Hepatocyte (in vitro differentiated cells): ENCODE results near the gene MCF2L. TPM values are rescaled to one million over a fixed set of nuclear protein-coding genes. Genes with fewer than 3 reads are reported as not detected.

Experiments used
- DNase-seq: peaks from one replicate; pipeline ENCODE4 v3.0.0-alpha.2; 2016; ENCODE audit warnings: low spot score
- H2AFZ ChIP-seq: fragments of 200-600 bp; sonication (generic); 2 replicates; pipeline ENCODE4 v1.6.0; 2016; ENCODE audit warnings: antibody characterized with exemption, mild to moderate bottlenecking
- H3K27ac ChIP-seq: fragments of 200-600 bp; sonication (generic); 2 replicates; pipeline ENCODE4 v1.5.1; 2016; ENCODE audit warnings: mild to moderate bottlenecking
- H3K27me3 ChIP-seq: fragments of 200-600 bp; sonication (generic); 2 replicates; pipeline ENCODE4 v1.6.1; 2016
- H3K36me3 ChIP-seq: fragments of 200-600 bp; sonication (generic); replicated peaks from 2 replicates; pipeline ENCODE4 v1.5.1; 2016; ENCODE audit warnings: low read depth; ENCODE audit not compliant: insufficient read depth
- H3K4me1 ChIP-seq: fragments of 200-600 bp; sonication (generic); 2 replicates; pipeline ENCODE4 v1.5.1; 2016; ENCODE audit warnings: mild to moderate bottlenecking, moderate library complexity; ENCODE audit not compliant: insufficient read depth
- H3K4me2 ChIP-seq: fragments of 200-600 bp; sonication (generic); 2 replicates; pipeline ENCODE4 v1.6.0; 2016
- H3K4me3 ChIP-seq: fragments of 200-600 bp; sonication (generic); 2 replicates; pipeline ENCODE4 v1.5.1; 2016; ENCODE audit warnings: mild to moderate bottlenecking
- H3K79me2 ChIP-seq: fragments of 200-600 bp; sonication (generic); 2 replicates; pipeline ENCODE4 v1.6.0; 2017; ENCODE audit warnings: mild to moderate bottlenecking
- H3K9me2 ChIP-seq: fragments of 200-600 bp; sonication (generic); replicated peaks from 2 replicates; pipeline ENCODE4 v1.6.0; 2017; ENCODE audit warnings: mild to moderate bottlenecking; ENCODE audit not compliant: insufficient read depth
- H3K9me3 ChIP-seq: fragments of 200-600 bp; sonication (generic); 2 replicates; pipeline ENCODE4 v1.5.1; 2016; ENCODE audit warnings: low read depth, mild to moderate bottlenecking
- H4K20me1 ChIP-seq: fragments of 200-600 bp; sonication (generic); 2 replicates; pipeline ENCODE4 v1.6.0; 2016; ENCODE audit warnings: mild to moderate bottlenecking; ENCODE audit not compliant: insufficient read depth, poor library complexity, severe bottlenecking
- EZH2 ChIP-seq: fragments of 200-600 bp; sonication (generic); IDR thresholded peaks from 2 replicates; pipeline ENCODE4 v1.6.1; 2016; ENCODE audit warnings: antibody characterized with exemption, mild to moderate bottlenecking, borderline replicate concordance
- EZH2phosphoT487 ChIP-seq: fragments of 200-600 bp; sonication (generic); IDR thresholded peaks from one replicate; pipeline ENCODE4 v1.6.1; 2018; ENCODE audit warnings: antibody characterized with exemption, mild to moderate bottlenecking, low read depth, moderate library complexity; ENCODE audit not compliant: unreplicated experiment, severe bottlenecking
- WGBS: methylation state at CpG from one replicate; pipeline ENCODE4 v1.1.6; 2016; ENCODE audit warnings: low lambda C conversion rate; ENCODE audit errors: missing lambda C conversion rate; 5-methylcytosine and 5-hydroxymethylcytosine counted together
- polyA plus RNA-seq: library from polyadenylated mRNA; unstranded; fragments of >200 nt; fragmentation: Nextera tagmentation; extraction: Ambion mirVana; gene quantifications from 2 replicates; pipeline ENCODE4 v1.2.1, GENCODE V29; 2016
- total RNA-seq: library from RNA; depleted of rRNA; stranded (reverse); fragments of >200 nt; gene quantifications from 2 replicates; pipeline ENCODE4 v1.2.3, GENCODE V29; 2014
- TF ChIP-seq, protein P1 (sequence below): fragments of 200-600 bp; sonication (generic); IDR thresholded peaks from 2 replicates; pipeline ENCODE4 v1.5.1; 2016; ENCODE audit warnings: antibody characterized with exemption, mild to moderate bottlenecking; ENCODE audit not compliant: poor library complexity

The MCF2L gene
- total and polyA plus RNA-seq, 2 experiments from 2014 or later: 11.1 to 22.4 TPM

DNA sequence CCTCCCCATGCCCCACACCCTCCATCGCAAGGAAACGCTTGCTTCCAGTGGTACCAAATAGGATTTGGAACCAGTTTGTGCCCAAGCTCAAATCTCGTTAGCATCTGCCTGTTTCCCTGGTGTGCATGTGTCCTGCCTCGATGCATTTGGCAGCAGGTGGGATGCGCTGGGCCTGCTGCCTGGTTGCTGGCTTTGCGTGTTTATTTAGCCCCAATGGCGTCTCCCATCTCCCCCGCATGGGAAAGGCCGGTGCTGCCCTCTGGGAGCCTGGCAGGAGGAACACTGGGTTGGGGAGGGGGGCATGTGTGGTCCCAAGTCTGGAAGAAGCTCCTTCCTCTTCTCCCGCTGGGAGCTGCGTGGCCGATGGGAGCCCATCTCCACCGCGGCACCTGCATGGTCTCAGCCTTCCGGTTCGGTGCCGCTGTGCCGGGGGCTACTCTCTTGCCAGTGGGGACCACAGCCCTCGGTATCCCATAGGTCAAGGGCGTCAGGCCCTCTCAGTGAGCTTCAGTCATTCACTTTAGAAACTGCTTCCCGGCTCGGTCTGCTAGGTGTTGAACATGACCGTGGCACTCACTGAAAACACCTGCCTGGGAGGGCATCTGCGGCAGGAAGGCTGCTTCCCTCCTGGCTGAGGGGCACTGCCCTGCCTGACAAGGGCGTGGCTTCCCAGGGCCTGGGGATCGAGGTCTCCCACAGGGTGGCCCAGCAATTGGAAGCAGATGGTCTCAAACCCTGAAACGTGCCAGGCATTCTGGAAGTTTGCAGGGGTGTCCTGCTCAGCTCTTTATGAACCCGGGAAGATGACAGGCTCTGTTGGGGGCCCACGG lies 124.8 kb downstream of the MCF2L start:
- H3K4me3 ChIP-seq: no peak overlapping the region
- whole genome bisulfite sequencing: 88% methylated on average over 28 of the region's 29 CpGs
- peaks cover 5% of the 10 kb centered on the region for H3K4me1 ChIP-seq
- no peaks in the 10 kb centered on the region for H3K9me3 ChIP-seq
- TF ChIP-seq, protein P1, sequence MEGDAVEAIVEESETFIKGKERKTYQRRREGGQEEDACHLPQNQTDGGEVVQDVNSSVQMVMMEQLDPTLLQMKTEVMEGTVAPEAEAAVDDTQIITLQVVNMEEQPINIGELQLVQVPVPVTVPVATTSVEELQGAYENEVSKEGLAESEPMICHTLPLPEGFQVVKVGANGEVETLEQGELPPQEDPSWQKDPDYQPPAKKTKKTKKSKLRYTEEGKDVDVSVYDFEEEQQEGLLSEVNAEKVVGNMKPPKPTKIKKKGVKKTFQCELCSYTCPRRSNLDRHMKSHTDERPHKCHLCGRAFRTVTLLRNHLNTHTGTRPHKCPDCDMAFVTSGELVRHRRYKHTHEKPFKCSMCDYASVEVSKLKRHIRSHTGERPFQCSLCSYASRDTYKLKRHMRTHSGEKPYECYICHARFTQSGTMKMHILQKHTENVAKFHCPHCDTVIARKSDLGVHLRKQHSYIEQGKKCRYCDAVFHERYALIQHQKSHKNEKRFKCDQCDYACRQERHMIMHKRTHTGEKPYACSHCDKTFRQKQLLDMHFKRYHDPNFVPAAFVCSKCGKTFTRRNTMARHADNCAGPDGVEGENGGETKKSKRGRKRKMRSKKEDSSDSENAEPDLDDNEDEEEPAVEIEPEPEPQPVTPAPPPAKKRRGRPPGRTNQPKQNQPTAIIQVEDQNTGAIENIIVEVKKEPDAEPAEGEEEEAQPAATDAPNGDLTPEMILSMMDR: no peak
- TF ChIP-seq EZH2: no peak
- TF ChIP-seq EZH2phosphoT487: no peak
- no peaks in the 10 kb centered on the region for H3K27me3 ChIP-seq
- no peaks in the 10 kb centered on the region for H3K36me3 ChIP-seq
- no peak for DNase-seq
- H3K4me2 ChIP-seq: no peak overlapping the region
- H3K79me2 ChIP-seq: no peaks in the 10 kb centered on the region
- no peak overlapping the region for H2AFZ ChIP-seq
- no peaks in the 10 kb centered on the region for H4K20me1 ChIP-seq
- no peak overlapping the region for H3K27ac ChIP-seq
- no peaks in the 10 kb centered on the region for H3K9me2 ChIP-seq

DNA sequence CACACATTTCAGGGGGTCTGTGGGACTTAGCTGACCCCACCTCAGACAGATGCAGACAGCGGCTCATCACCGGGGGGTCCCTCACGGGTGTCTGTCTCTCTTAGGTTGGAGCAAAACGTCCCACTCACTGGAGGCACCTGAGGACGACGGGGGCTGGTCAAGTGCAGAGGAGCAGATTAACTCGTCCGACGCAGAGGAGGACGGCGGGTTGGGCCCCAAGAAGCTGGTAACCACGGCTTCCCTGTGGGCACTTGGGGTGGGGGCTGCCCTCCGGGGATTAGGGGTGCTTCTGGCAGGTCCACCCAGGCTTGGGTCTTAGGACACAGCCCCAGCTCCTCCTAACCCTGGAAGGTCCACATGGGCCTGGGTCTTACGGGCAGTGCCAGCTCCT lies 125.4 kb downstream of the MCF2L start:
- Histone ChIP-seq H3K36me3 (no peaks in the 10 kb centered on the region), H3K9me2 (no peaks in the 10 kb centered on the region), H3K4me2 (no peak overlapping the region), H3K27ac (no peak overlapping the region), H3K4me3 (no peak overlapping the region), H3K9me3 (no peaks in the 10 kb centered on the region), H2AFZ (no peak overlapping the region), H3K27me3 (no peaks in the 10 kb centered on the region), H3K79me2 (no peaks in the 10 kb centered on the region), H4K20me1 (no peaks in the 10 kb centered on the region), H3K4me1 (peaks cover 5% of the 10 kb centered on the region)
- DNase-seq: no peak
- 93% methylated on average over 13 of the region's 14 CpGs for WGBS
- TF ChIP-seq EZH2phosphoT487 (no peak), EZH2 (no peak)
- TF ChIP-seq, protein P1: no peak

DNA sequence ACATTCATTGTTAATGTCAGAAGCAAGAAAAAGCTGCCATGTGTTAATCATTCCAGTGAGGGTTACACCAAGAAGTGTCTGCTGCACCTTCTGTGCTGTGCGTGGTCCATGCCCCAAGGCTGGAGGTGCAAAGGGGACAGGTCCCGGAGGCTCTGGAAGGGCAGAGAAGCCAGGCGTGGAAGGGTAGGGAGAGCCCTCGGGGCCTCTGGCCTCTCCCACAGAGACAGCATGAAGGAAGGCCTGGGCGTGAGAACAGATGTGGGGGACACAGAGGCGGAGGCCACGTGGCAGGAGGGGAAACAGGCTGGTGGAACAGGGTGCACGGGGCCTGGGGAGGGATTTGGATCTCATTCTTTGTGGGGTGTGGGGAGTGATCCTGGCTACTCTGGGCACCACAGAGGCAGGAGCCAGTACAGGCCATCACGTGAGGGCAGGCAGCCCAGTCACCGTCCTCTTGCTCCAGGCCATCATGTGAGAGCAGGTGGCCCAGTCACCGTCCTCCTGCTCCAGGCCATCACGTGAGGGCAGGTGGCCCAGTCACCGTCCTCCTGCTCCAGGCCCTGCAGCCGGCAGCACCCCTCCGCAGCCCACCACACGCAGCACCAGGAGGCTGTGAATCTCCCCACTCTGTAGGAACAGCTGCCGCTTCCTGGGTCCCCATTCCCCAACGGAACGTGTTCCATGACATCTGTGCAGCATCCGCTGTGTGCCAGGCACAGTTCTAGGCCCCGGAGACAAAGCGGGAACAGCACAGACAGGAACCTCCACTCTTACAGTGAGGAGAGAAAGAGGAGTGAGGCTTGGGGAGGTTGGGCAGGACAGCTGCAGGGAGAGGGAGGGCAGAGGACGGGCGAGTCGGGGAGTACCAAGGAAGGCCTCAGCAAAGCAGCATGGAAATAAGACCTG lies 126.4 kb downstream of the MCF2L start:
- TF ChIP-seq, protein P1: no peak
- TF ChIP-seq EZH2phosphoT487 (no peak), EZH2 (no peak)
- Histone ChIP-seq H3K27ac (no peak overlapping the region), H3K27me3 (no peaks in the 10 kb centered on the region), H2AFZ (no peak overlapping the region), H3K4me2 (no peak overlapping the region), H3K9me2 (no peaks in the 10 kb centered on the region), H3K4me1 (peaks cover 5% of the 10 kb centered on the region), H3K36me3 (no peaks in the 10 kb centered on the region), H3K4me3 (no peak overlapping the region), H3K79me2 (no peaks in the 10 kb centered on the region), H3K9me3 (no peaks in the 10 kb centered on the region), H4K20me1 (no peaks in the 10 kb centered on the region)
- 93% methylated on average over 25 of the region's 25 CpGs for WGBS
- no peak for DNase-seq
